Measurements from ENCODE around the gene NIPSNAP3A.

GRCh38 chr9:104746798-104747197 is 685 bp upstream of the NIPSNAP3A start:
- TF ChIP-seq POLR2A (IDR thresholded peaks at IDR 0.05; ENCODE audit: extremely low read depth, insufficient read length) = no peak
- TF ChIP-seq MAX (IDR thresholded peaks at IDR 0.05; ENCODE audit: low read depth, low read length) = no peak
